GM21723 (cell line): ENCODE results near the gene PDE4D.

Experiments
- ATAC-seq: cut with Tn5 transposase; IDR thresholded peaks from one replicate; pipeline ENCODE4 v1.9.1; 2021; ENCODE audit warnings: mild to moderate bottlenecking, moderate library complexity; ENCODE audit not compliant: unreplicated experiment

The PDE4D gene

GRCh38 chr5:59348189-59348588 is 545.3 kb downstream of the PDE4D start:
- ATAC-seq: no peak

GRCh38 chr5:59346982-59347381 is 546.5 kb downstream of the PDE4D start:
- ATAC-seq: no peak

GRCh38 chr5:59346514-59346913 is 547.0 kb downstream of the PDE4D start:
- no peak for ATAC-seq

- no peak for ATAC-seq
Measured at GRCh38 chr5:59342181-59342580, 551.3 kb downstream of the PDE4D start.

- no peak for ATAC-seq
Measured at GRCh38 chr5:59341760-59342159, 551.8 kb downstream of the PDE4D start.

- no peak for ATAC-seq
Measured at GRCh38 chr5:59341155-59341554, 552.4 kb downstream of the PDE4D start.

- ATAC-seq: no peak
Measured at GRCh38 chr5:59340637-59341036, 552.9 kb downstream of the PDE4D start.

- ATAC-seq: no peak
Measured at GRCh38 chr5:59337240-59337639, 556.3 kb downstream of the PDE4D start.

- ATAC-seq: no peak
Measured at GRCh38 chr5:59335544-59335943, 558.0 kb downstream of the PDE4D start.

GRCh38 chr5:59333416-59333815 is 560.1 kb downstream of the PDE4D start:
- ATAC-seq: no peak

- ATAC-seq: no peak
Measured at GRCh38 chr5:59332236-59332973, 561.1 kb downstream of the PDE4D start.

GRCh38 chr5:59330680-59331079 is 562.8 kb downstream of the PDE4D start:
- no peak for ATAC-seq

- ATAC-seq: no peak
Measured at GRCh38 chr5:59328709-59329296, 564.7 kb downstream of the PDE4D start.

GRCh38 chr5:59327191-59327980 is 566.1 kb downstream of the PDE4D start:
- no peak for ATAC-seq

- ATAC-seq: no peak
Measured at GRCh38 chr5:59326596-59326995, 566.9 kb downstream of the PDE4D start.

GRCh38 chr5:59325070-59325469 is 568.5 kb downstream of the PDE4D start:
- ATAC-seq: no peak

- ATAC-seq: no peak
Measured at GRCh38 chr5:59322894-59323293, 570.6 kb downstream of the PDE4D start.

GRCh38 chr5:59322058-59322457 is 571.5 kb downstream of the PDE4D start:
- ATAC-seq: no peak

- no peak for ATAC-seq
Measured at GRCh38 chr5:59321642-59322041, 571.9 kb downstream of the PDE4D start.

- no peak for ATAC-seq
Measured at GRCh38 chr5:59320420-59320819, 573.1 kb downstream of the PDE4D start.

GRCh38 chr5:59319250-59319649 is 574.3 kb downstream of the PDE4D start:
- no peak for ATAC-seq

- no peak for ATAC-seq
Measured at GRCh38 chr5:59317774-59318205, 575.7 kb downstream of the PDE4D start.
